Measurements from ENCODE around the gene MTF1. TPM values are rescaled to one million over a fixed set of nuclear protein-coding genes. Genes with fewer than 3 reads are reported as not detected.

The MTF1 gene
- total RNA-seq = 2.3 and 3.3 TPM in 2 replicates

GRCh38 chr1:37859507-37860345, at the start of gene MTF1:
Gene MTF1 (minus strand): TSS chr1:37859592. CDS start chr1:37857658, 1,934 bp downstream.

DNA sequence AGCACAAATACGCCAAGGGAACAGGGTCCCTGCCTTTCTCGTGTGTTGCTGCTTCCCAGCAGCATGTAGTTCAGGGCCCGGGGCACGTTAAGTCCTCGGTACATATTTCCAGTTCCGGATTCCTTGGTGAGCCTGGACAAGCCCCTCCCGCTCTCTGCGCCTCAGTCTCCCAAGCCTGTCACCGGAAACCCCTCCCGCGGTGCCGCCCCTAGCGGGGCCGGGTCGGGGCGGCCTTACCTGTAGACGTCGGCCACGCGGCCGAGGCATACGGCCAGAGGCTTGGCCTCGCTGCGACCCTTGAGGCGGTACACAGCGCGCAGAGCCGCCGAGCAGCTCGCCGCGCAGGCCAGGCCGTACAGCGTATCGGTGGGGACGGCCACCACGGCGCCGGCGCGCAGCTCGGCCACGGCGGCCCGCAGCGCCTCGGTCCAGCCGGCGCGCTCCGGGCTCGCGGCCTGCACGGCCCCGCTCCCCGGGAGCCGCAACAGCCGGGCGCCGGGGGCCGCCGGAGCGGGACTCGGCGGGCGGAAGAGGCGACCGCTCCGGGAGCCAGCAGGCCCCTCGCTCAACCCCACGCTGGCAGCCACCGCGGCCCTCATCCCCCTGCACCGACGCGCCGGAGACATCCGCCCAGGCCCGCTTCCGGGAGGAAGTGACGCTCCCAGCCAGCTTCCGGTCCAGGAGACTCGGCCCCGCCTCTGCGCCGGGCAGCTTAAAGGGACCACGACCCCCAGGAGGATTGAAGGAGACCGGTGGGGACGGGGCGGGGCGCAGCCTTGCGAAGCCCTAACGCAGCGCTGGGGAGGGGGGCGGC, 51.6 kb downstream of the MTF1 start, which contains the start of the genes C1orf122 and YRDC:
Gene C1orf122, plus strand, starts transcription at position 236 of the 814 bp plus-strand sequence. CDS start 615 bp downstream, outside the sequence.
Gene YRDC, minus strand, starts transcription at position 654 of the 814 bp plus-strand sequence. Its CDS starts 28 bp downstream, at position 626.

GRCh38 chr1:37793773-37794371, 65.5 kb downstream of the MTF1 start, which contains the start of gene MANEAL:
Gene MANEAL (plus strand): TSS chr1:37793847. CDS start chr1:37794183, 336 bp downstream.

DNA sequence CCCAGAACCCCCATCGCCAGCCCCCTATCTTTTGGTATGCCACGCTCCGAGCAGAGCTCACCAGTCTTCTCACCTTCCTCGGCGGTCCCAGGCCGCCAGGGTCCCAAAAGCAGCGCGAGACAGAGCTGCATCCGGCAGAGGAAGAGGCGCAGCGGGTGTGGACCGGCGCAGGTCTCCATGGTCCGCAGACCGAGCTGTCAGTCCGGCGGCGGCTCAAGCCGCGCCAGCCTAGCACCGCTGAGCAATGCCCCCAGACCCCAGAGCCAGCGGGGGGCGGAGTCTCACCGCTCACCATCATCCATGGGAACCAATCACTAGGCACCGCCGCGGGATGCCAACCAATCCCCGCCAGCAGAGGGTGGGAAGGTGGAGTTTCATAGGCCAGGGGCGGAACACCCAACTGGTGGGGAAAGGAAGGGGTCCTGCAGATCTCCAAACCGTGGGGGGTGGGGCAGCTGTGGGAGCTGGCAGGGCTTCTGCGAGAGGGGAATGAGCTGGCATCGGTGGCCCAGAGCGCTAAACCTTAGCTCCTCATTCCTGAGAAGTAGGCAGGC, 94.4 kb downstream of the MTF1 start, which contains the start of gene EPHA10:
Gene EPHA10, minus strand, starts transcription at position 233 of the 554 bp plus-strand sequence. Its CDS starts 54 bp downstream, at position 179.

Other genes starting within 250 kb of the MTF1 start
- gene RSPO1, start 224.7 kb downstream of the MTF1 start, total RNA-seq = under 0.01 TPM in 1 of 2 replicates, not detected in the other
- gene CDCA8, start 167.1 kb downstream of the MTF1 start, total RNA-seq = 1.4 and 24.2 TPM in 2 replicates
- gene EPHA10, start 94.5 kb downstream of the MTF1 start, total RNA-seq = under 0.01 TPM in 1 of 2 replicates, not detected in the other
- gene MANEAL, start 65.7 kb downstream of the MTF1 start, total RNA-seq = 0.38 and 0.56 TPM in 2 replicates
- 26.5 and 33.3 TPM in 2 replicates for gene C1orf122, start 51.8 kb downstream of the MTF1 start, total RNA-seq
- gene YRDC, start 51.4 kb downstream of the MTF1 start, total RNA-seq = 12.1 and 33.2 TPM in 2 replicates
- gene INPP5B, start 87.5 kb upstream of the MTF1 start, total RNA-seq = 22.2 and 32.1 TPM in 2 replicates
- 82.6 and 138 TPM in 2 replicates for gene SF3A3, start 130.4 kb upstream of the MTF1 start, total RNA-seq
- 7.3 and 12.8 TPM in 2 replicates for gene FHL3, start 145.9 kb upstream of the MTF1 start, total RNA-seq
- gene UTP11, start 153.1 kb upstream of the MTF1 start, total RNA-seq = 30.2 and 56.4 TPM in 2 replicates
- gene POU3F1, start 187.2 kb upstream of the MTF1 start, total RNA-seq = not detected in 2 replicates

All from regular cardiac myocyte (primary cell).